Muscle of back (tissue), 11 donors: ENCODE data around the gene ZMYND19. TPM values are rescaled to one million over a fixed set of nuclear protein-coding genes. Genes with fewer than 3 reads are reported as not detected.
"Not testable (repeated sequence)": the region's sequence is repeated elsewhere in the genome, so short reads cannot be mapped to it uniquely, and the experiment has no call there.

Experiments
- DNase-seq, 3 donors: peaks; one replicate each; pipeline versions ENCODE4 v3.0.0 to v3.0.0-alpha.2; 2013
- polyA plus RNA-seq, 10 donors: library from polyadenylated mRNA; unstranded; fragments of 120-200 nt; gene quantifications; one replicate each; pipeline ENCODE4 v1.2.1, GENCODE V29; 2013; ENCODE audit not compliant: insufficient read length in 10 of 10

The ZMYND19 gene
- polyA plus RNA-seq, 10 donors = 13.3 to 25.1 (median 17.3) TPM

- DNase-seq = no peak
These were observed 25.1 kb upstream of the ZMYND19 start for GRCh38 chr9:137615387-137615871.

GRCh38 chr9:137614631-137615386, 24.5 kb upstream of the ZMYND19 start:
- DNase-seq = no peak

- DNase-seq = no peak
These were observed 23.6 kb upstream of the ZMYND19 start for GRCh38 chr9:137613738-137614523.

GRCh38 chr9:137613259-137613658, 22.9 kb upstream of the ZMYND19 start:
- DNase-seq = no peak

GRCh38 chr9:137612741-137613142, 22.4 kb upstream of the ZMYND19 start:
- no peak for DNase-seq

GRCh38 chr9:137611623-137612609, 21.6 kb upstream of the ZMYND19 start:
- DNase-seq = no peak

- DNase-seq = no peak
These were observed 20.6 kb upstream of the ZMYND19 start for GRCh38 chr9:137610944-137611343.

GRCh38 chr9:137607141-137607857, 17.0 kb upstream of the ZMYND19 start:
- DNase-seq = no peak

- no peak for DNase-seq
These were observed 16.4 kb upstream of the ZMYND19 start for GRCh38 chr9:137606734-137607138.

- DNase-seq = no peak
These were observed 15.8 kb upstream of the ZMYND19 start for GRCh38 chr9:137606005-137606621.

GRCh38 chr9:137605121-137606004, 15.1 kb upstream of the ZMYND19 start, which contains the start of gene ARRDC1:
Gene ARRDC1 (plus strand): TSS chr9:137605686. CDS start chr9:137605718, 32 bp downstream.
- DNase-seq = peak; percentile 87 to 89 (median 88)

- DNase-seq = no peak
These were observed 14.2 kb upstream of the ZMYND19 start for GRCh38 chr9:137604345-137605086.

GRCh38 chr9:137603879-137604278, 13.6 kb upstream of the ZMYND19 start:
- DNase-seq = no peak

- DNase-seq = no peak
These were observed 12.3 kb upstream of the ZMYND19 start for GRCh38 chr9:137602661-137603060.

GRCh38 chr9:137598943-137599342, 8.6 kb upstream of the ZMYND19 start:
- DNase-seq = no peak

- not testable (repeated sequence) for DNase-seq
These were observed 6.3 kb upstream of the ZMYND19 start for GRCh38 chr9:137596577-137596976.

- DNase-seq = no peak
These were observed 2.9 kb upstream of the ZMYND19 start for GRCh38 chr9:137593176-137593575.

GRCh38 chr9:137592767-137593166, 2.5 kb upstream of the ZMYND19 start:
- DNase-seq = no peak

- no peak for DNase-seq
These were observed 216 bp downstream of the ZMYND19 start for GRCh38 chr9:137590123-137590468.
